Neural progenitor cell (in vitro differentiated cells): ENCODE data around the gene SRGAP3. TPM values are rescaled to one million over a fixed set of nuclear protein-coding genes. Genes with fewer than 3 reads are reported as not detected.

ENCODE experiments used
- DNase-seq: peaks from one replicate; pipeline ENCODE4 v3.0.0-alpha.2; 2016; ENCODE audit warnings: low spot score
- H2AFZ ChIP-seq: fragments of 200-600 bp; sonication (generic); replicated peaks from 2 replicates; pipeline ENCODE4 v1.6.1; 2016; ENCODE audit warnings: antibody characterized with exemption
- H3F3A ChIP-seq: fragments of 200-600 bp; sonication (generic); 2 replicates; pipeline ENCODE4 v1.6.1; 2016; ENCODE audit warnings: antibody characterized with exemption, low read depth
- H3K27ac ChIP-seq: fragments of 200-600 bp; sonication (generic); 2 replicates; pipeline ENCODE4 v1.5.1; 2016; ENCODE audit warnings: mild to moderate bottlenecking
- H3K27me3 ChIP-seq: fragments of 200-600 bp; sonication (generic); 2 replicates; pipeline ENCODE4 v1.6.1; 2016; ENCODE audit warnings: mild to moderate bottlenecking, moderate library complexity
- H3K36me3 ChIP-seq: fragments of 200-600 bp; sonication (generic); 2 replicates; pipeline ENCODE4 v1.5.1; 2016
- H3K4me1 ChIP-seq: fragments of 200-600 bp; sonication (generic); 2 replicates; pipeline ENCODE4 v1.6.1; 2016; ENCODE audit warnings: mixed run types
- H3K4me2 ChIP-seq: fragments of 200-600 bp; sonication (generic); 2 replicates; pipeline ENCODE4 v1.6.1; 2016
- H3K4me3 ChIP-seq: fragments of 200-600 bp; sonication (generic); 2 replicates; pipeline ENCODE4 v1.5.1; 2016
- H3K79me2 ChIP-seq: fragments of 200-600 bp; sonication (generic); 2 replicates; pipeline ENCODE4 v1.6.1; 2016; ENCODE audit warnings: low read depth
- H3K9ac ChIP-seq: fragments of 200-600 bp; sonication (generic); 2 replicates; pipeline ENCODE4 v1.6.1; 2016
- H3K9me3 ChIP-seq: fragments of 200-600 bp; sonication (generic); 2 replicates; pipeline ENCODE4 v1.5.1; 2016; ENCODE audit warnings: low read depth
- H4K20me1 ChIP-seq: fragments of 200-600 bp; sonication (generic); 2 replicates; pipeline ENCODE4 v1.6.1; 2016; ENCODE audit warnings: low read depth
- H3K27ac Mint-ChIP-seq: 3 replicates; pipeline ENCODE4 v1.8.0; 2021; ENCODE audit warnings: mixed read lengths
- H3K27me3 Mint-ChIP-seq: 2 replicates; pipeline ENCODE4 v1.8.0; 2022; ENCODE audit warnings: low read depth, mild to moderate bottlenecking, inconsistent platforms, moderate library complexity, mixed read lengths; ENCODE audit not compliant: insufficient read depth
- H3K36me3 Mint-ChIP-seq: 3 replicates; pipeline ENCODE4 v1.8.0; 2021; ENCODE audit warnings: mixed read lengths
- H3K4me1 Mint-ChIP-seq: 3 replicates; pipeline ENCODE4 v1.8.0; 2021; ENCODE audit warnings: mixed read lengths
- H3K4me3 Mint-ChIP-seq: 3 replicates; pipeline ENCODE4 v1.8.0; 2021; ENCODE audit warnings: mild to moderate bottlenecking, moderate library complexity, mixed read lengths
- H3K9me3 Mint-ChIP-seq: 3 replicates; pipeline ENCODE4 v1.8.0; 2020; ENCODE audit warnings: mixed read lengths
- CTCF ChIP-seq: fragments of 200-600 bp; sonication (generic); IDR thresholded peaks from 2 replicates; pipeline ENCODE4 v1.5.1; 2017; ENCODE audit warnings: antibody characterized with exemption, mild to moderate bottlenecking
- EZH2 ChIP-seq: fragments of 200-600 bp; sonication (generic); IDR thresholded peaks from 2 replicates; pipeline ENCODE4 v1.6.1; 2017; ENCODE audit warnings: antibody characterized with exemption, mild to moderate bottlenecking, moderate library complexity
- EZH2phosphoT487 ChIP-seq: fragments of 200-600 bp; sonication (generic); IDR thresholded peaks from 2 replicates; pipeline ENCODE4 v1.6.1; 2017; ENCODE audit warnings: antibody characterized with exemption
- total RNA-seq: library from RNA; depleted of rRNA; stranded (reverse); fragments of >200 nt; gene quantifications from 2 replicates; pipeline ENCODE4 v1.2.3, GENCODE V29; 2015; ENCODE audit warnings: low replicate concordance

The SRGAP3 gene
- total RNA-seq, 1 donor from 2014 or later = 59.3 TPM

DNA sequence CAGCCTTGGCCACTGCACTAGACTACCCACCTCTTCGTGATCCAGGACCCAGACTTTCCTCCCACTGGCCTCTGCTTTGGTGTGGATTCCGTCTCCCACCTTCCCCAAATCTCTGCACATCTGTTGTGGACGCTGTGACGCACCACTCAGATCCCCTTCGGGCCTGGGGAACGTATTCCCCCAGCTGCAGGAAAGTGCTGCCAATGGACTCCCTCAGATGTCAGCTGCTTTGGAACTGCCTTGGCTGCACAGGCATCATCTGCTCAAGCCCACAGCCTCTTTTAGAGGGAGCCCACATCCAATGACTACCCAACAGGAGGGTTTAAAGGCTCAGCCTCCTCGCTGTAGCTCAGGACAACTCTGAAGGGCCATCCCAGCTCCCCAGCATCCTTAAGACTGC lies 152.0 kb downstream of the SRGAP3 start:
- Histone ChIP-seq H3F3A (peaks cover 24% of the 10 kb centered on the region), H3K4me1 (peaks cover 35% of the 10 kb centered on the region), H3K9me3 (no peaks in the 10 kb centered on the region), H3K4me2 (peak overlapping the region; percentile 11), H3K4me3 (no peak overlapping the region), H3K27me3 (no peaks in the 10 kb centered on the region), H2AFZ (no peak overlapping the region), H4K20me1 (peaks cover 7% of the 10 kb centered on the region), H3K36me3 (no peaks in the 10 kb centered on the region), H3K79me2 (no peaks in the 10 kb centered on the region), H3K9ac (no peak overlapping the region), H3K27ac (no peak overlapping the region)
- Mint-ChIP-seq H3K36me3 (peaks cover 9% of the 10 kb centered on the region), H3K9me3 (no peaks in the 10 kb centered on the region), H3K4me1 (peaks cover 52% of the 10 kb centered on the region), H3K4me3 (no peak overlapping the region), H3K27ac (peak overlapping the region; percentile 27), H3K27me3 (no peaks in the 10 kb centered on the region)
- no peak for DNase-seq
- TF ChIP-seq CTCF (no peak), EZH2 (no peak), EZH2phosphoT487 (no peak)

GRCh38 chr3:9091486-9092235 lies 157.8 kb downstream of the SRGAP3 start:
- TF ChIP-seq CTCF (no peak), EZH2 (no peak), EZH2phosphoT487 (no peak)
- Histone ChIP-seq H3K27ac (no peak overlapping the region), H3K4me1 (peaks cover 25% of the 10 kb centered on the region), H2AFZ (no peak overlapping the region), H3K4me2 (no peak overlapping the region), H3K36me3 (no peaks in the 10 kb centered on the region), H3K4me3 (no peak overlapping the region), H3K9me3 (no peaks in the 10 kb centered on the region), H4K20me1 (no peaks in the 10 kb centered on the region), H3K9ac (no peak overlapping the region), H3K79me2 (no peaks in the 10 kb centered on the region), H3F3A (peaks cover 3% of the 10 kb centered on the region), H3K27me3 (no peaks in the 10 kb centered on the region)
- Mint-ChIP-seq H3K27me3 (no peaks in the 10 kb centered on the region), H3K9me3 (no peaks in the 10 kb centered on the region), H3K4me1 (peaks cover 22% of the 10 kb centered on the region), H3K4me3 (no peak overlapping the region), H3K27ac (peak overlapping the region; percentile 24), H3K36me3 (peaks cover 3% of the 10 kb centered on the region)
- DNase-seq = no peak

GRCh38 chr3:9088441-9089353 lies 160.7 kb downstream of the SRGAP3 start:
- H4K20me1 ChIP-seq = no peaks in the 10 kb centered on the region
- H3K9me3 Mint-ChIP-seq = peaks cover 7% of the 10 kb centered on the region
- H2AFZ ChIP-seq = no peak overlapping the region
- H3K4me3 Mint-ChIP-seq = no peak overlapping the region
- no peaks in the 10 kb centered on the region for H3K27me3 ChIP-seq
- H3K36me3 Mint-ChIP-seq = peaks cover 20% of the 10 kb centered on the region
- no peaks in the 10 kb centered on the region for H3K36me3 ChIP-seq
- H3K4me1 ChIP-seq = peaks cover 25% of the 10 kb centered on the region
- H3K79me2 ChIP-seq = no peaks in the 10 kb centered on the region
- H3K4me2 ChIP-seq = no peak overlapping the region
- no peak for DNase-seq
- H3K4me1 Mint-ChIP-seq = peaks cover 22% of the 10 kb centered on the region
- no peak overlapping the region for H3K4me3 ChIP-seq
- H3K27ac ChIP-seq = no peak overlapping the region
- TF ChIP-seq EZH2phosphoT487 (no peak), EZH2 (no peak), CTCF (no peak)
- no peak overlapping the region for H3K9ac ChIP-seq
- no peak overlapping the region for H3K27ac Mint-ChIP-seq
- no peaks in the 10 kb centered on the region for H3K9me3 ChIP-seq
- H3K27me3 Mint-ChIP-seq = no peaks in the 10 kb centered on the region
- H3F3A ChIP-seq = peaks cover 3% of the 10 kb centered on the region
